Measurements from ENCODE around the gene FOXG1. TPM values are rescaled to one million over a fixed set of nuclear protein-coding genes. Genes with fewer than 3 reads are reported as not detected.

FOXG1 gene
- total and polyA plus RNA-seq, 2 donors (not counting 1 experiment from before 2014, with no cell fraction given) = not detected

DNA sequence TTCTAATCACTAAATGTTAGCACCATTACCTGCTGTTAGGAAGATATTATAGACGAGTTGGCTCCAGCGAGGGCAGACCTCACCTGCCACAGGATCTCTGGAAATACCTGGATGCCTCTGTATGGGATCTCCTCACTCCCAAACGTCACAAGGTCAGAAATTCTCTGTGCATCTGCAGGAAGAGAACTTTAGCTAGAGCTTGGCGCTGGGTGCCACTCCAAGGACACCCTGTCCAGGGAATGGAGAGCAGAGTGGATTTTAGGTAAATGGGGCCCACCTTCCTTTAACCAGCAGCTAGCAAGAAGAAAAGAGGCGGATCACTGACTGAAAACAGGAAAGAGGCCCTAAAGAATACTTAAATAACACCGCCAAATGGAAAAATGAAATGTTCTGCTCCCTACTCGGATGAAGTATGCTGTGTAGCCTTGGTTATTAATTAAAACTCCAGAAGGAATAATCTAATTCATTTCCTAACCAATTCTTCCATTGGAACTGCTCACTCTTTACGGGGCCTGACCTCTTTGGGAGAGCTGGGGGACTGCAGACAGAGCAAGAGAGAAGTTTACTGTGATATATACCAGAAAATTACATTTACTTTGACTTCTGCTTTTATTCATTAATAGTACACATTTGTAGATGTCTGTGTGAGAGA lies 4.2 kb upstream of the FOXG1 start:
- WGBS (ENCODE audit: insufficient coverage) = 0% methylated on average over 2 of the region's 8 CpGs
- intact Hi-C loops (cut with micrococcal nuclease) = no loop called here
- H3K27me3 Mint-ChIP-seq = peaks cover 74% of the 10 kb centered on the region
- TF ChIP-seq, protein P1, sequence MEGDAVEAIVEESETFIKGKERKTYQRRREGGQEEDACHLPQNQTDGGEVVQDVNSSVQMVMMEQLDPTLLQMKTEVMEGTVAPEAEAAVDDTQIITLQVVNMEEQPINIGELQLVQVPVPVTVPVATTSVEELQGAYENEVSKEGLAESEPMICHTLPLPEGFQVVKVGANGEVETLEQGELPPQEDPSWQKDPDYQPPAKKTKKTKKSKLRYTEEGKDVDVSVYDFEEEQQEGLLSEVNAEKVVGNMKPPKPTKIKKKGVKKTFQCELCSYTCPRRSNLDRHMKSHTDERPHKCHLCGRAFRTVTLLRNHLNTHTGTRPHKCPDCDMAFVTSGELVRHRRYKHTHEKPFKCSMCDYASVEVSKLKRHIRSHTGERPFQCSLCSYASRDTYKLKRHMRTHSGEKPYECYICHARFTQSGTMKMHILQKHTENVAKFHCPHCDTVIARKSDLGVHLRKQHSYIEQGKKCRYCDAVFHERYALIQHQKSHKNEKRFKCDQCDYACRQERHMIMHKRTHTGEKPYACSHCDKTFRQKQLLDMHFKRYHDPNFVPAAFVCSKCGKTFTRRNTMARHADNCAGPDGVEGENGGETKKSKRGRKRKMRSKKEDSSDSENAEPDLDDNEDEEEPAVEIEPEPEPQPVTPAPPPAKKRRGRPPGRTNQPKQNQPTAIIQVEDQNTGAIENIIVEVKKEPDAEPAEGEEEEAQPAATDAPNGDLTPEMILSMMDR (IDR thresholded peaks at IDR 0.05) = no peak
- TF ChIP-seq EZH2 (IDR thresholded peaks at IDR 0.05; ENCODE audit: borderline replicate concordance, insufficient read depth, low read depth, low read length, poor library complexity, severe bottlenecking) = no peak
- no peak overlapping the region for H3K4me2 ChIP-seq (replicated peaks; ENCODE audit: low read depth, low read length, poor library complexity, severe bottlenecking)
- DNase-seq = no peak
- H3K27ac ChIP-seq (ENCODE audit: low read length in 2 of 2) = no peak overlapping the region
- ChIA-PET CTCF (no interaction called here), POLR2A (no interaction called here)
- H3K36me3 ChIP-seq (replicated peaks in 1 of 2; ENCODE audit: control extremely low read depth in 1 of 2, control insufficient read depth in 1 of 2, extremely low read depth in 1 of 2, insufficient read depth in 2 of 2, low read length in 1 of 2) = no peaks in the 10 kb centered on the region
- no peak overlapping the region for H3K4me3 ChIP-seq (ENCODE audit: control extremely low read depth in 1 of 5, extremely low read depth in 1 of 5, insufficient read depth in 1 of 5, low read depth in 2 of 5, low read length in 4 of 5)
- no peaks in the 10 kb centered on the region for H3K79me2 ChIP-seq (ENCODE audit: control insufficient read depth, insufficient read depth, low read length)
- H3K9ac ChIP-seq (ENCODE audit: low read length) = no peak overlapping the region
- peaks cover 0 to 65% (median 35%) of the 10 kb centered on the region in 4 experiments for H3K27me3 ChIP-seq (replicated peaks in 1 of 4; ENCODE audit: control extremely low read depth in 1 of 4, control insufficient read depth in 3 of 4, insufficient read depth in 4 of 4, low read length in 3 of 4)
- H3K4me1 Mint-ChIP-seq = peaks cover 11% of the 10 kb centered on the region
- H3K4me3 Mint-ChIP-seq = no peak overlapping the region
- H2AFZ ChIP-seq (ENCODE audit: insufficient read depth, low read depth, low read length, poor library complexity, severe bottlenecking) = no peak overlapping the region
- no peak for ATAC-seq (ENCODE audit: low read depth)
- H3K27ac Mint-ChIP-seq = no peak overlapping the region
- no peaks in the 10 kb centered on the region for H4K20me1 ChIP-seq (ENCODE audit: control insufficient read depth, insufficient read depth, low read length, poor library complexity, severe bottlenecking)
- peaks cover 0 to 16% (median 0%) of the 10 kb centered on the region in 3 donors for H3K9me3 ChIP-seq (ENCODE audit: control extremely low read depth in 1 of 3, control insufficient read depth in 2 of 3, insufficient read depth in 1 of 3, low read length in 2 of 3)
- no peaks in the 10 kb centered on the region for H3K9me3 Mint-ChIP-seq (ENCODE audit: insufficient read depth)
- H3K4me1 ChIP-seq (ENCODE audit: control insufficient read depth in 2 of 2, insufficient read depth in 2 of 2, low read length in 2 of 2) = peaks cover 0 to 13% of the 10 kb centered on the region in 2 donors

DNA sequence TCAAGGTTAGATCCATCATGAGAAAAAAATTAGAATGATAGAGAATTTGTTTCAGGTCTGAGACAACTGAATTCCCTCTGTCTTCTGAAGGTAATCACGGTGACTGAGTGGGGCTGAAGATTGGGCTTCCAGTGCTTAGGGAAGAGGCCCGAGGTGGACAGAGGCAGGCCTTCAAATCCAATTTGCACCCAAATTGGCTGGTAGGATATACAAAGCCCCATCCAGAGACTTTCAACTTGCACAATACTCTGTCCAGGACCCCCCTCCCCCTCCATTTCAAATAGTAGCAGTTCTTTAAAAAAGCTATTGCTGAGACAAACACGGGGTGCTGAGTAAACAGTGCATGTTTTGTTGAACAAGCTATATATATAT lies 3.6 kb upstream of the FOXG1 start:
- Mint-ChIP-seq H3K4me1 (peaks cover 14% of the 10 kb centered on the region), H3K9me3 (ENCODE audit: insufficient read depth) (no peaks in the 10 kb centered on the region), H3K27me3 (peaks cover 72% of the 10 kb centered on the region), H3K4me3 (no peak overlapping the region), H3K27ac (no peak overlapping the region)
- intact Hi-C loops (cut with micrococcal nuclease) = no loop called here
- Histone ChIP-seq H3K36me3 (replicated peaks in 1 of 2; ENCODE audit: control extremely low read depth in 1 of 2, control insufficient read depth in 1 of 2, extremely low read depth in 1 of 2, insufficient read depth in 2 of 2, low read length in 1 of 2) (no peaks in the 10 kb centered on the region), H4K20me1 (ENCODE audit: control insufficient read depth, insufficient read depth, low read length, poor library complexity, severe bottlenecking) (no peaks in the 10 kb centered on the region), H3K27ac (ENCODE audit: low read length in 2 of 2) (no peak overlapping the region), H3K4me3 (ENCODE audit: control extremely low read depth in 1 of 5, extremely low read depth in 1 of 5, insufficient read depth in 1 of 5, low read depth in 2 of 5, low read length in 4 of 5) (no peak overlapping the region), H2AFZ (ENCODE audit: insufficient read depth, low read depth, low read length, poor library complexity, severe bottlenecking) (no peak overlapping the region), H3K79me2 (ENCODE audit: control insufficient read depth, insufficient read depth, low read length) (no peaks in the 10 kb centered on the region), H3K27me3 (replicated peaks in 1 of 4; ENCODE audit: control extremely low read depth in 1 of 4, control insufficient read depth in 3 of 4, insufficient read depth in 4 of 4, low read length in 3 of 4) (peaks cover 0 to 64% (median 33%) of the 10 kb centered on the region in 4 experiments), H3K4me2 (replicated peaks; ENCODE audit: low read depth, low read length, poor library complexity, severe bottlenecking) (no peak overlapping the region), H3K9ac (ENCODE audit: low read length) (no peak overlapping the region), H3K9me3 (ENCODE audit: control extremely low read depth in 1 of 3, control insufficient read depth in 2 of 3, insufficient read depth in 1 of 3, low read length in 2 of 3) (peaks cover 0 to 19% (median 0%) of the 10 kb centered on the region in 3 donors), H3K4me1 (ENCODE audit: control insufficient read depth in 2 of 2, insufficient read depth in 2 of 2, low read length in 2 of 2) (peaks cover 0 to 17% of the 10 kb centered on the region in 2 donors)
- ChIA-PET POLR2A (no interaction called here), CTCF (no interaction called here)
- TF ChIP-seq, protein P1 (IDR thresholded peaks at IDR 0.05) = no peak
- TF ChIP-seq EZH2 (IDR thresholded peaks at IDR 0.05; ENCODE audit: borderline replicate concordance, insufficient read depth, low read depth, low read length, poor library complexity, severe bottlenecking) = no peak
- DNase-seq = no peak
- no peak for ATAC-seq (ENCODE audit: low read depth)
- WGBS (ENCODE audit: insufficient coverage) = 13% methylated on average over 1 of the region's 3 CpGs
